BLaER1 (cell line): ENCODE results near the gene MGA.

Experiments used
- H3K27ac ChIP-seq: shearing (Covaris generic); formaldehyde crosslinking; 2 replicates; pipeline ENCODE4 v1.8.1; 2022
- H3K27me3 ChIP-seq: shearing (Covaris generic); formaldehyde crosslinking; 2 replicates; pipeline ENCODE4 v1.8.1; 2022
- H3K36me3 ChIP-seq: shearing (Covaris generic); formaldehyde crosslinking; 2 replicates; pipeline ENCODE4 v1.8.1; 2022
- H3K4me1 ChIP-seq: shearing (Covaris generic); formaldehyde crosslinking; 2 replicates; pipeline ENCODE4 v1.8.1; 2022
- H3K4me2 ChIP-seq: shearing (Covaris generic); formaldehyde crosslinking; 2 replicates; pipeline ENCODE4 v1.8.1; 2022
- H3K4me3 ChIP-seq: shearing (Covaris generic); formaldehyde crosslinking; 2 replicates; pipeline ENCODE4 v1.8.1; 2022
- H3K9ac ChIP-seq: shearing (Covaris generic); formaldehyde crosslinking; 2 replicates; pipeline ENCODE4 v1.8.1; 2022
- H3K9me3 ChIP-seq: shearing (Covaris generic); formaldehyde crosslinking; 2 replicates; pipeline ENCODE4 v1.8.1; 2022
- H4K20me1 ChIP-seq: shearing (Covaris generic); formaldehyde crosslinking; 2 replicates; pipeline ENCODE4 v1.8.1; 2022
- Cebpa-rat ChIP-seq: shearing (Covaris generic); IDR thresholded peaks from 2 replicates; pipeline ENCODE4 v1.8.1; 2022

MGA gene

GRCh38 chr15:41631880-41632470 lies 28.2 kb upstream of the MGA start:
- TF ChIP-seq Cebpa-rat: no peak
- Histone ChIP-seq H3K36me3 (no peaks in the 10 kb centered on the region), H3K9me3 (no peaks in the 10 kb centered on the region), H3K27ac (no peak overlapping the region), H3K4me1 (peaks cover 5% of the 10 kb centered on the region; the same call in 1 of the 2 replicates), H3K4me3 (no peak overlapping the region), H4K20me1 (no peaks in the 10 kb centered on the region), H3K27me3 (no peaks in the 10 kb centered on the region), H3K9ac (no peak overlapping the region), H3K4me2 (no peak overlapping the region)

- Histone ChIP-seq H3K4me1 (peaks cover 5% of the 10 kb centered on the region; the same call in 1 of the 2 replicates), H4K20me1 (no peaks in the 10 kb centered on the region), H3K4me3 (no peak overlapping the region), H3K4me2 (no peak overlapping the region), H3K9ac (no peak overlapping the region), H3K27ac (no peak overlapping the region), H3K9me3 (no peaks in the 10 kb centered on the region), H3K27me3 (no peaks in the 10 kb centered on the region), H3K36me3 (no peaks in the 10 kb centered on the region)
- TF ChIP-seq Cebpa-rat: no peak
Measured at GRCh38 chr15:41633609-41634008, 26.6 kb upstream of the MGA start.

DNA sequence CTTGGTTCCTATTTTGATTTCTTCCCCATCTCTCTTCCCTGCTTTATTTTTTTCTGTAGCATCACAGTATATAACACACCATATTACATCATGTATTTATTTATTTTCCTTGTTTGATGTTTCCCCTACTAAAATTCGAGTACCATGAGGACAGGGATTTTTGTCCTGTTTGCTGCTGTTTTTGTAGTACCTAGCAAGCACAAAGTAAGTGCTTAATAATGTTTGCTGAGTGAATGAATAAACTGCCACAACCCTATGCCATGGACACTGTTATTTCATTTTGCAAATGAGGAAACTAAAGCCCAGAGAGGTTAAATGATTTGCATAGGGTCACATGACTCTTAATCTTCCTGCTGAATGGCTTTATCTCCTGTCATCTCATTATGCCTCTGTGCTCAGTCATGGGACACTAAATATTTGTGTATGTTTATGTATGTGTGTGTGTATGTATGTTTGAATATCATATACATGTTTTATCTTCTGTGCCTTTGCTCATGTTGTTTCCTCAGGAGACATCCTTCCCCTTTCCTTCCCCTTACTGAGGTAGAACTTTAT lies 26.1 kb upstream of the MGA start:
- Histone ChIP-seq H3K4me2 (no peak overlapping the region), H3K27me3 (no peaks in the 10 kb centered on the region), H3K27ac (no peak overlapping the region), H3K4me1 (peaks cover 5% of the 10 kb centered on the region; the same call in 1 of the 2 replicates), H3K36me3 (no peaks in the 10 kb centered on the region), H3K9me3 (no peaks in the 10 kb centered on the region), H3K9ac (no peak overlapping the region), H4K20me1 (no peaks in the 10 kb centered on the region), H3K4me3 (no peak overlapping the region)
- TF ChIP-seq Cebpa-rat: no peak

GRCh38 chr15:41637086-41637485 lies 23.1 kb upstream of the MGA start:
- H3K27me3 ChIP-seq: no peaks in the 10 kb centered on the region
- H3K9me3 ChIP-seq: no peaks in the 10 kb centered on the region
- no peak overlapping the region for H3K27ac ChIP-seq
- H3K4me3 ChIP-seq: no peak overlapping the region
- TF ChIP-seq Cebpa-rat: no peak
- H3K4me1 ChIP-seq: peaks cover 5% of the 10 kb centered on the region; the same call in 1 of the 2 replicates
- H3K4me2 ChIP-seq: no peak overlapping the region
- H3K36me3 ChIP-seq: no peaks in the 10 kb centered on the region
- H3K9ac ChIP-seq: no peak overlapping the region
- no peaks in the 10 kb centered on the region for H4K20me1 ChIP-seq

DNA sequence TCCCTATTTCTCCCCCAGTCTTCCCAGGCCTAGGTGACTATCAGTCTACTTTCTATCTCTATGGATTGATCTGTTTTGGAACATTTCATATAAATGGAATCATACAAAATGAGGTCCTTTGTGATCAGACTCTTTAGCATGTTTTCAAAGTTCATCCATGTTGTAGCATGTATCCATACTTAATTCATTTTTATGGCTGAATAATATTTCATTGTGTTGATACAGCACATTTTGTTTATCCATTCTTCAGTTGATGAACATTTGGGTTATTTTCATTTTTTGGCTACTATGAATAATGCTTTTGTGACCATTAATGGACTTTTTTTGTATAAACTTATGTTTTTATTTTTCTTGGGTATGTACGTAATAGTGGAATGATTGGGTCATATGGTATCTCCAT lies 19.2 kb upstream of the MGA start:
- Histone ChIP-seq H3K4me3 (no peak overlapping the region), H3K4me1 (no peaks in the 10 kb centered on the region), H3K36me3 (no peaks in the 10 kb centered on the region)

GRCh38 chr15:41647262-41647661 lies 12.9 kb upstream of the MGA start:
- Histone ChIP-seq H4K20me1 (no peaks in the 10 kb centered on the region), H3K27ac (no peak overlapping the region), H3K4me1 (no peaks in the 10 kb centered on the region), H3K4me2 (no peak overlapping the region), H3K9me3 (no peaks in the 10 kb centered on the region), H3K4me3 (no peak overlapping the region), H3K9ac (no peak overlapping the region), H3K27me3 (no peaks in the 10 kb centered on the region), H3K36me3 (no peaks in the 10 kb centered on the region)
- TF ChIP-seq Cebpa-rat: no peak

More for the DNA sequence above, 19.2 kb upstream of the MGA start:
- no peaks in the 10 kb centered on the region for H4K20me1 ChIP-seq
- no peak for TF ChIP-seq Cebpa-rat
- H3K4me2 ChIP-seq: no peak overlapping the region
- H3K27me3 ChIP-seq: no peaks in the 10 kb centered on the region
- no peak overlapping the region for H3K9ac ChIP-seq
- no peak overlapping the region for H3K27ac ChIP-seq
- H3K9me3 ChIP-seq: no peaks in the 10 kb centered on the region

- Histone ChIP-seq H3K9me3 (no peaks in the 10 kb centered on the region), H3K36me3 (no peaks in the 10 kb centered on the region), H4K20me1 (no peaks in the 10 kb centered on the region), H3K4me3 (no peak overlapping the region), H3K27ac (no peak overlapping the region), H3K4me2 (no peak overlapping the region), H3K4me1 (no peaks in the 10 kb centered on the region), H3K9ac (no peak overlapping the region), H3K27me3 (no peaks in the 10 kb centered on the region)
- no peak for TF ChIP-seq Cebpa-rat
Measured at GRCh38 chr15:41648097-41648496, 12.1 kb upstream of the MGA start.

- Histone ChIP-seq H3K36me3 (no peaks in the 10 kb centered on the region), H3K27ac (no peak overlapping the region), H3K4me2 (no peak overlapping the region), H3K27me3 (no peaks in the 10 kb centered on the region), H3K4me3 (no peak overlapping the region), H3K9ac (no peak overlapping the region), H3K9me3 (no peaks in the 10 kb centered on the region), H4K20me1 (no peaks in the 10 kb centered on the region), H3K4me1 (0 out of 2 replicates have a peak, but pooled peaks cover 3% of the 10 kb centered on the region)
- no peak for TF ChIP-seq Cebpa-rat
Measured at GRCh38 chr15:41648770-41649169, 11.4 kb upstream of the MGA start.

GRCh38 chr15:41650806-41651205 lies 9.4 kb upstream of the MGA start:
- Histone ChIP-seq H3K9me3 (no peaks in the 10 kb centered on the region), H3K4me1 (0 out of 2 replicates have a peak, but pooled peaks cover 5% of the 10 kb centered on the region), H3K27me3 (no peaks in the 10 kb centered on the region), H3K9ac (no peak overlapping the region), H4K20me1 (no peaks in the 10 kb centered on the region), H3K27ac (no peak overlapping the region), H3K4me2 (no peak overlapping the region), H3K36me3 (no peaks in the 10 kb centered on the region), H3K4me3 (no peak overlapping the region)
- TF ChIP-seq Cebpa-rat: no peak

- Histone ChIP-seq H3K27ac (no peak overlapping the region), H3K4me1 (0 out of 2 replicates have a peak, but pooled peaks cover 5% of the 10 kb centered on the region), H3K9me3 (no peaks in the 10 kb centered on the region), H3K4me3 (no peak overlapping the region), H3K4me2 (no peak overlapping the region), H3K27me3 (no peaks in the 10 kb centered on the region), H4K20me1 (no peaks in the 10 kb centered on the region), H3K36me3 (no peaks in the 10 kb centered on the region), H3K9ac (no peak overlapping the region)
- TF ChIP-seq Cebpa-rat: no peak
Measured at GRCh38 chr15:41651373-41651772, 8.8 kb upstream of the MGA start.
